ENCODE results near the gene NAA40.

DNA sequence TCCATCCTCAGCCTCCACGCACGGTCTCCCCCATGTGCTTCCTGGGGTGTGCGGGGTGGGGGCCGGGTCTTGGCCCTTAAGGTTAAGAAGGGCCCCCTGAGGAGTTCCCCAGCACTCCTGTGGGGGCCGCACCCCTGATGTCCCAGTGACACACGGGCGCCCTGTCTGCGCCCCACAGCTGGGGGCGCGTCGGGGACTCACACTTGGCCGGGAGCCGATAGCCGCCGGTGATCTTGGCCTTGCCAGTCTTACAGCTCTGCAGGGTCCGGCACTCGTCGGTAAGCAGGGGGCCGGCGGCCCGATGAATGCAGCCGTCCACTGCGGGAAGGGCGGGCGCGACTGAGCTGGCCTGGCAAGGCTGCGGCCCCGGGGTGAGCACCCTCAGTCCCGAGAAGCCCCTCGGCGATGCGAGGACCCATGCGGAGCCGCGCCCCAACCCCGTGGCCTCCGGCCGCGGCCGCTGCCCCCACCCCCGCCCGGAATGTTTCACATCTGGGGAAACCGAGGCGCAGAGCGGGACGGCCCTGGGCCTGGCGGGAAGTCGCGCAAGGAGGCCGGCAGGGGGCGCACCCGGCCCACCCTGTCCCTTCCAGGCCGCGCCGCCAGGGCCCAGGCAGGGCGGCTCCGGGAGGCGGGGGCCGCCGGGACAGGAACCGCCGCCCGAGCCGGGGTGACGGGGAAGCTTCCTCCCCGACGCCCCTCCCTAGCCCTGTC is 61.4 kb downstream of the NAA40 start:
- TF ChIP-seq EZH2phosphoT487 (IDR thresholded peaks at IDR 0.05; ENCODE audit: borderline replicate concordance, low read length): no peak
- TF ChIP-seq, protein P1, sequence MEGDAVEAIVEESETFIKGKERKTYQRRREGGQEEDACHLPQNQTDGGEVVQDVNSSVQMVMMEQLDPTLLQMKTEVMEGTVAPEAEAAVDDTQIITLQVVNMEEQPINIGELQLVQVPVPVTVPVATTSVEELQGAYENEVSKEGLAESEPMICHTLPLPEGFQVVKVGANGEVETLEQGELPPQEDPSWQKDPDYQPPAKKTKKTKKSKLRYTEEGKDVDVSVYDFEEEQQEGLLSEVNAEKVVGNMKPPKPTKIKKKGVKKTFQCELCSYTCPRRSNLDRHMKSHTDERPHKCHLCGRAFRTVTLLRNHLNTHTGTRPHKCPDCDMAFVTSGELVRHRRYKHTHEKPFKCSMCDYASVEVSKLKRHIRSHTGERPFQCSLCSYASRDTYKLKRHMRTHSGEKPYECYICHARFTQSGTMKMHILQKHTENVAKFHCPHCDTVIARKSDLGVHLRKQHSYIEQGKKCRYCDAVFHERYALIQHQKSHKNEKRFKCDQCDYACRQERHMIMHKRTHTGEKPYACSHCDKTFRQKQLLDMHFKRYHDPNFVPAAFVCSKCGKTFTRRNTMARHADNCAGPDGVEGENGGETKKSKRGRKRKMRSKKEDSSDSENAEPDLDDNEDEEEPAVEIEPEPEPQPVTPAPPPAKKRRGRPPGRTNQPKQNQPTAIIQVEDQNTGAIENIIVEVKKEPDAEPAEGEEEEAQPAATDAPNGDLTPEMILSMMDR (IDR thresholded peaks at IDR 0.05; ENCODE audit: low read depth, low read length, poor library complexity, severe bottlenecking): peak; percentile 68

Data from DOHH2 (cell line).